IMR-90 (cell line): ENCODE measurements around the gene PLEK2. TPM values are rescaled to one million over a fixed set of nuclear protein-coding genes. Genes with fewer than 3 reads are reported as not detected.

Source experiments
- ATAC-seq: fragments of 200-7000 bp; cut with Tn5 transposase; 2 replicates; pipeline ENCODE4 v1.9.1; 2020; ENCODE audit warnings: low read depth, mild to moderate bottlenecking, moderate library complexity
- BruUV-seq: library from RNA; stranded (reverse); fragments of 400-500 nt; replicated peaks from 2 replicates; lab custom pipeline; 2021; lab: Mats Ljungman, UMichigan
- CTCF ChIA-PET: fragments of 300-600 bp; formaldehyde crosslinking; extraction: SDS; loops from one replicate; lab custom pipeline; 2021; ENCODE audit warnings: antibody characterized with exemption; lab: Yijun Ruan, JAX
- POLR2A ChIA-PET: fragments of 300-600 bp; sonication (Branson Sonifier 250); formaldehyde crosslinking; loops from one replicate; lab custom pipeline; 2022; ENCODE audit warnings: antibody characterized with exemption; ENCODE audit not compliant: unreplicated experiment; lab: Charles Lee
- DNase-seq: peaks from one replicate; pipeline ENCODE4 v3.0.0; 2013
- H2AFZ ChIP-seq: replicated peaks from 2 replicates; pipeline ENCODE3; 2013; ENCODE audit warnings: low read length, mild to moderate bottlenecking; ENCODE audit not compliant: poor library complexity
- H2AK5ac ChIP-seq: 2 replicates; pipeline ENCODE4 v1.6.1; 2013; ENCODE audit warnings: low read depth, low read length, inconsistent platforms
- H2AK9ac ChIP-seq: replicated peaks from 2 replicates; pipeline ENCODE3; 2013; ENCODE audit warnings: mild to moderate bottlenecking, low read depth, low read length, moderate library complexity; ENCODE audit not compliant: poor library complexity
- H2BK120ac ChIP-seq: 2 replicates; pipeline ENCODE4 v1.6.1; 2013; ENCODE audit warnings: low read depth, low read length, inconsistent platforms
- H2BK15ac ChIP-seq: 3 replicates; pipeline ENCODE4 v1.6.1; 2013; ENCODE audit warnings: low read depth, low read length, inconsistent platforms
- H2BK20ac ChIP-seq: 2 replicates; pipeline ENCODE4 v1.6.1; 2013; ENCODE audit warnings: low read depth, mild to moderate bottlenecking, inconsistent platforms, low read length, moderate library complexity
- H2BK5ac ChIP-seq: 2 replicates; pipeline ENCODE4 v1.6.1; 2013; ENCODE audit warnings: mild to moderate bottlenecking, low read depth, low read length, inconsistent platforms; ENCODE audit not compliant: poor library complexity, severe bottlenecking
- H3K14ac ChIP-seq: replicated peaks from 2 replicates; pipeline ENCODE4 v1.6.1; 2013; ENCODE audit warnings: low read depth, low read length, inconsistent platforms
- H3K18ac ChIP-seq: 2 replicates; pipeline ENCODE4 v1.6.1; 2013; ENCODE audit warnings: low read depth, low read length, control low read depth
- H3K23ac ChIP-seq: 2 replicates; pipeline ENCODE4 v1.6.1; 2013; ENCODE audit warnings: low read depth, low read length, inconsistent platforms
- H3K27ac ChIP-seq: 2 replicates; pipeline ENCODE4 v1.5.1; 2013; ENCODE audit warnings: mild to moderate bottlenecking, control low read depth, low read length; ENCODE audit not compliant: insufficient read depth
- H3K27me3 ChIP-seq: 2 replicates; pipeline ENCODE4 v1.6.1; 2013; ENCODE audit warnings: low read length; ENCODE audit not compliant: control insufficient read depth, insufficient read depth
- H3K36me3 ChIP-seq: 2 replicates; pipeline ENCODE4 v1.6.1; 2013; ENCODE audit warnings: low read length, mixed read lengths; ENCODE audit not compliant: control insufficient read depth, insufficient read depth
- H3K4ac ChIP-seq: 2 replicates; pipeline ENCODE4 v1.6.1; 2013; ENCODE audit warnings: low read depth, low read length, inconsistent platforms
- H3K4me1 ChIP-seq: 2 replicates; pipeline ENCODE4 v1.6.1; 2013; ENCODE audit warnings: low read length, mixed read lengths; ENCODE audit not compliant: control insufficient read depth, insufficient read depth
- H3K4me2 ChIP-seq: 2 replicates; pipeline ENCODE4 v1.6.1; 2013; ENCODE audit warnings: low read depth, mild to moderate bottlenecking, control low read depth, low read length, moderate library complexity
- H3K4me3 ChIP-seq: 2 replicates; pipeline ENCODE4 v1.5.1; 2013; ENCODE audit warnings: low read depth, mild to moderate bottlenecking, control low read depth, low read length, moderate library complexity; ENCODE audit not compliant: insufficient read depth
- H3K56ac ChIP-seq: 2 replicates; pipeline ENCODE4 v1.6.1; 2013; ENCODE audit warnings: low read length, inconsistent platforms; ENCODE audit not compliant: insufficient read depth; ENCODE audit errors: extremely low read depth
- H3K79me1 ChIP-seq, 2 experiments: 2 replicates each; pipeline ENCODE4 v1.6.1; 2013; ENCODE audit warnings: low read length in 2 of 2, inconsistent platforms in 1 of 2, low read depth in 1 of 2
- H3K9ac ChIP-seq: 2 replicates; pipeline ENCODE4 v1.6.1; 2013; ENCODE audit warnings: low read depth, low read length, control low read depth
- H3K9me1 ChIP-seq: 2 replicates; pipeline ENCODE4 v1.6.1; 2013; ENCODE audit warnings: low read length, inconsistent platforms; ENCODE audit not compliant: insufficient read depth
- H3K9me3 ChIP-seq: 2 replicates; pipeline ENCODE4 v1.6.1; 2013; ENCODE audit warnings: low read length; ENCODE audit not compliant: control insufficient read depth, insufficient read depth
- H4K20me1 ChIP-seq: 2 replicates; pipeline ENCODE4 v1.6.1; 2013; ENCODE audit warnings: low read length, inconsistent platforms; ENCODE audit not compliant: insufficient read depth
- H4K5ac ChIP-seq: 2 replicates; pipeline ENCODE4 v1.6.1; 2013; ENCODE audit warnings: mild to moderate bottlenecking, low read depth, low read length, control low read depth
- H4K8ac ChIP-seq, 2 experiments: 2 replicates each; pipeline ENCODE4 v1.6.1; 2013; ENCODE audit warnings: low read depth in 2 of 2, low read length in 2 of 2, control low read depth in 1 of 2, inconsistent platforms in 1 of 2
- H4K91ac ChIP-seq: 2 replicates; pipeline ENCODE4 v1.6.1; 2013; ENCODE audit warnings: low read depth, low read length, inconsistent platforms; ENCODE audit not compliant: insufficient read depth
- BHLHE40 ChIP-seq: fragments of 150-350 bp; IDR thresholded peaks from 2 replicates; pipeline ENCODE4 v1.6.1; 2016; ENCODE audit warnings: mild to moderate bottlenecking, low read depth, low read length
- CEBPB ChIP-seq: IDR thresholded peaks from 2 replicates; pipeline ENCODE4 v1.6.1; 2012; ENCODE audit warnings: low read depth, low read length, improper control_type of control experiment
- CHD1 ChIP-seq: IDR thresholded peaks from 2 replicates; pipeline ENCODE4 v1.6.1; 2012; ENCODE audit warnings: low read depth, low read length, improper control_type of control experiment
- ELK1 ChIP-seq: fragments of 150-350 bp; IDR thresholded peaks from 2 replicates; pipeline ENCODE4 v1.6.1; 2016; ENCODE audit warnings: low read depth, mild to moderate bottlenecking, low read length, moderate library complexity, borderline replicate concordance
- FOS ChIP-seq: fragments of 150-350 bp; IDR thresholded peaks from 2 replicates; pipeline ENCODE4 v1.6.1; 2016; ENCODE audit warnings: low read depth, low read length
- MAFK ChIP-seq: IDR thresholded peaks from 2 replicates; pipeline ENCODE4 v1.6.1; 2012; ENCODE audit warnings: low read depth, low read length, improper control_type of control experiment
- MXI1 ChIP-seq: IDR thresholded peaks from 2 replicates; pipeline ENCODE4 v1.6.1; 2012; ENCODE audit warnings: low read depth, mild to moderate bottlenecking, low read length, moderate library complexity, borderline replicate concordance
- NFE2L2 ChIP-seq: fragments of 150-350 bp; IDR thresholded peaks from 2 replicates; pipeline ENCODE4 v1.6.1; 2016; ENCODE audit warnings: low read depth, mild to moderate bottlenecking, low read length
- POLR2A ChIP-seq: IDR thresholded peaks from 2 replicates; pipeline ENCODE4 v1.6.1; 2012; ENCODE audit warnings: mild to moderate bottlenecking, low read depth, low read length
- RAD21 ChIP-seq: IDR thresholded peaks from 2 replicates; pipeline ENCODE4 v1.6.1; 2012; ENCODE audit warnings: low read length, improper control_type of control experiment
- RCOR1 ChIP-seq: IDR thresholded peaks from 2 replicates; pipeline ENCODE4 v1.6.1; 2012; ENCODE audit warnings: mild to moderate bottlenecking, low read length, improper control_type of control experiment; ENCODE audit not compliant: insufficient replicate concordance
- RFX5 ChIP-seq: IDR thresholded peaks from 2 replicates; pipeline ENCODE4 v1.8.0; 2012; ENCODE audit warnings: low read depth, mild to moderate bottlenecking, low read length, moderate library complexity
- SMC3 ChIP-seq: fragments of 150-350 bp; IDR thresholded peaks from 2 replicates; pipeline ENCODE4 v1.6.1; 2016; ENCODE audit warnings: low read depth, mild to moderate bottlenecking, antibody characterized with exemption, low read length, moderate library complexity
- USF2 ChIP-seq: fragments of 150-350 bp; IDR thresholded peaks from 2 replicates; pipeline ENCODE4 v1.6.1; 2017; ENCODE audit warnings: mild to moderate bottlenecking, antibody characterized with exemption, low read length, low read depth
- WGBS, 2 experiments: methylation state at CpG; one replicate each; pipeline versions ENCODE4 v1.1.5 to v1.1.7; 2013; ENCODE audit warnings: missing lambda C conversion rate in 2 of 2; ENCODE audit not compliant: insufficient read length in 1 of 2; ENCODE audit errors: extremely low coverage in 2 of 2; 5-methylcytosine and 5-hydroxymethylcytosine counted together
- dilution Hi-C: fragments of 300-500 bp; cut with HindIII; formaldehyde crosslinking; loops from one replicate; pipeline ENCODE4 v1.14.3; 2018; ENCODE audit warnings: low sequenced_read_pairs; ENCODE audit not compliant: unreplicated experiment
- in situ Hi-C: fragments of 300-500 bp; cut with MboI; formaldehyde crosslinking; loops from 3 replicates; pipeline ENCODE4 v1.14.3; 2019; ENCODE audit warnings: low sequenced_read_pairs, inconsistent platforms, mixed read lengths
- intact Hi-C: fragments of 100-400 bp; cut with micrococcal nuclease; formaldehyde crosslinking; loops from 2 replicates; pipeline ENCODE4 v1.10.0; 2022
- polyA plus RNA-seq, 3 experiments: library from polyadenylated mRNA; depleted of rRNA; stranded (reverse); fragments of >200 nt; gene quantifications; 2 replicates each; pipeline ENCODE4 v1.2.3, GENCODE V29; 2012; ENCODE audit warnings: low replicate concordance in 1 of 3
- total RNA-seq: library from RNA; depleted of rRNA; stranded (reverse); fragments of >200 nt; gene quantifications from 2 replicates; pipeline ENCODE4 v1.2.3, GENCODE V29; 2012

Gene PLEK2
- total and polyA plus RNA-seq, 2 of the 4 experiments (the other 2 are of a cell fraction), result 1.7 to 2.5 TPM

- TF ChIP-seq MXI1, result no peak
Observed at GRCh38 chr14:67426983-67427606, 15.1 kb upstream of the PLEK2 start (continued).

- H2AK5ac ChIP-seq, result no peak overlapping the region
- H3K4me2 ChIP-seq, result no peak overlapping the region
- ChIA-PET CTCF (interaction anchor here (1.0 to 2.8 kb wide), 6 partner anchors 8 to 174 kb away, joined by 3 to 39 read pairs (median 4); partner anchors contain the start of gene PIGH), POLR2A (no interaction called here)
- WGBS, 2 experiments, result 80% methylated on average over 1 of the region's 8 CpGs; no CpG with 5 or more reads in 1 of the 2 experiments
- H2AFZ ChIP-seq, result no peak overlapping the region
- H3K9me1 ChIP-seq, result no peaks in the 10 kb centered on the region
- no peak overlapping the region for H3K4ac ChIP-seq
- no peaks in the 10 kb centered on the region for H3K9me3 ChIP-seq
- no peak overlapping the region for H2BK15ac ChIP-seq
- no peak overlapping the region for H3K56ac ChIP-seq
- H3K4me3 ChIP-seq, result no peak overlapping the region
- ATAC-seq (no peak), DNase-seq (no peak)
- no peak overlapping the region for H3K27ac ChIP-seq
- in situ Hi-C loops (loop anchor here (5.0 to 25.0 kb wide), 2 partner anchors 141 to 286 kb away; partner anchors contain the start of gene RDH12), dilution Hi-C loops (no loop called here), intact Hi-C loops (no loop called here)
- H3K18ac ChIP-seq, result no peak overlapping the region
- H3K36me3 ChIP-seq, result no peaks in the 10 kb centered on the region
- H4K20me1 ChIP-seq, result no peaks in the 10 kb centered on the region
- H4K5ac ChIP-seq, result no peak overlapping the region
- no peak overlapping the region for H2BK120ac ChIP-seq
- H4K91ac ChIP-seq, result no peak overlapping the region
- H3K9ac ChIP-seq, result no peak overlapping the region
- H4K8ac ChIP-seq, result no peak overlapping the region
- H3K27me3 ChIP-seq, result peaks cover 7% of the 10 kb centered on the region; the same call in 1 of the 2 replicates
- H2BK5ac ChIP-seq, result no peak overlapping the region
- H3K79me1 ChIP-seq, result no peaks in the 10 kb centered on the region
- H2AK9ac ChIP-seq, result no peak overlapping the region
- H3K4me1 ChIP-seq, result no peaks in the 10 kb centered on the region
- no peak overlapping the region for H2BK20ac ChIP-seq
- H3K23ac ChIP-seq, result no peak overlapping the region
- H3K14ac ChIP-seq, result no peak overlapping the region
- no TSS peak for BruUV-seq
- TF ChIP-seq RFX5, result no peak
- TF ChIP-seq POLR2A, result no peak
- no peak for TF ChIP-seq USF2
- TF ChIP-seq ELK1, result no peak
- no peak for TF ChIP-seq NFE2L2
- TF ChIP-seq FOS, result no peak
- no peak for TF ChIP-seq RCOR1
- no peak for TF ChIP-seq CHD1
- no peak for TF ChIP-seq BHLHE40
- TF ChIP-seq CEBPB, result no peak
- TF ChIP-seq MAFK, result no peak
- no peak for TF ChIP-seq SMC3
- no peak for TF ChIP-seq RAD21
Observed at GRCh38 chr14:67426161-67426560, 14.2 kb upstream of the PLEK2 start.
